Activated T-helper 1 cell treated with anti-CD3 and anti-CD28 coated beads, Interleukin-12 subunit alpha, Interleukin-12 subunit beta, Interleukin-2, Interleukin-4 antibody, amounts not matched to agents 30 ng/mL and 10 ng/mL and 1 ng/mL, durations not matched to agents 14 hours and 24 hours and 36 hours (primary cell): ENCODE measurements around the gene RAP2C. TPM values are rescaled to one million over a fixed set of nuclear protein-coding genes. Genes with fewer than 3 reads are reported as not detected.

Experiments used
- DNase-seq: peaks from one replicate; pipeline ENCODE4 v3.0.0; 2021; ENCODE audit warnings: low spot score
- H3K27ac Mint-ChIP-seq: one replicate; pipeline ENCODE4 v1.8.0; 2021; ENCODE audit warnings: mild to moderate bottlenecking, mixed read lengths
- H3K27me3 Mint-ChIP-seq: one replicate; pipeline ENCODE4 v1.8.0; 2022; ENCODE audit warnings: mild to moderate bottlenecking, moderate library complexity, mixed read lengths; ENCODE audit not compliant: insufficient read depth
- H3K36me3 Mint-ChIP-seq: one replicate; pipeline ENCODE4 v1.8.0; 2021; ENCODE audit warnings: low read depth, mixed read lengths
- H3K4me1 Mint-ChIP-seq: one replicate; pipeline ENCODE4 v1.8.0; 2021; ENCODE audit warnings: low read depth, mixed read lengths
- H3K4me3 Mint-ChIP-seq: one replicate; pipeline ENCODE4 v1.8.0; 2021; ENCODE audit warnings: mild to moderate bottlenecking, moderate library complexity, mixed read lengths
- H3K9me3 Mint-ChIP-seq: one replicate; pipeline ENCODE4 v1.8.0; 2021; ENCODE audit warnings: mixed read lengths
- intact Hi-C: fragments of 100-400 bp; cut with micrococcal nuclease; formaldehyde crosslinking; loops from one replicate; pipeline ENCODE4 v1.15.1; 2024
- total RNA-seq: library from RNA; stranded (reverse); gene quantifications from 2 replicates; pipeline ENCODE4 v1.2.3, GENCODE V29; 2022

Gene RAP2C
- total RNA-seq, 1 donor from 2014 or later: 33.8 TPM

DNA sequence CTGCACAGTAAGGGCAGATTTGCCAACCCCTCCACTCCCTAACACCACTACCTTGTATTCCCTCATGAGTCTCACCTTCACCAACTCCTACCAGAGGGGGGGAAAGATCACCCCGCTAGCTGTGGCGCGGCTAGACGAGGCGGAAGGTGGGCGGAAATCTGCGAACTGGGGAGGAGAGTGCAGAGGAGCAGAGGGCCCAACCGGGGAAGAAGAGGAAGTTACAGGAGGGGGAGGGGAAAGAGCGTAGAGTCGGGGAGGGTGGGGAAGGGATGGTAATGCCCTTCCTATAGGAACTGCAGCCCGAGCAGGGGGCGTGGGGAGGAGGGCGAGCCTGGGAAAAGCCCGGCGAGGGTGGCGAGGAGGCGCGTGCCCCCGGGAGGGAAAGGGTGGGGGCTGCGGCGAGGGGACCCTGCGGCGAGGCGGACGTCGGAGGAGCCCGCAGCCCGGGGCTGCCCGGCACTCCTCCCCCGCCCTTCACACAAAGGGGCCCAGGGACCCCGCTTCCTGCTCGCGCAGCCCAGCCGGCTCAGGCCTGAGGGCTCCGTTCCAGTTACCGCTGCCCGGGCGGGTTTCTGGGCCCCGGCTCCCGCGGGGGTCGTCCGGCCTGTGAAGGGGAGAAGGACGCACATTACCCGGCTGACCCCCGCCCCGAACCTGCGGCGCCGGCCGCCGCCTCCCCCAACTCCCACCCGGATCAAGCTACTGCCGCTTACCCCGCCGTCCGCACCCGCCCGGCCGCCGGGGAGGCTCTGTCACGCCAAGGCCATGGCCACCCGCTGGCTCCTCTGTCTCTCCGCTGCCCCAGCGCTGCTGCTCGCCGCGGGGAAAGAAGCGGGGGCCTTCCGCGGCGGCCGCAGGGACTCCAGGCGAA is 1.8 kb downstream of the RAP2C start:
- Mint-ChIP-seq H3K36me3 (peaks cover 19% of the 10 kb centered on the region), H3K4me3 (peak overlapping the region; percentile 93), H3K9me3 (no peaks in the 10 kb centered on the region), H3K27ac (peak overlapping the region; percentile 98), H3K4me1 (peaks cover 30% of the 10 kb centered on the region), H3K27me3 (no peaks in the 10 kb centered on the region)
- intact Hi-C loops: loop anchor here (1.0 to 5.0 kb wide), 7 partner anchors 49 to 1315 kb away; partner anchors contain the start of genes ENOX2 and MBNL3
- DNase-seq: peak; percentile 60

DNA sequence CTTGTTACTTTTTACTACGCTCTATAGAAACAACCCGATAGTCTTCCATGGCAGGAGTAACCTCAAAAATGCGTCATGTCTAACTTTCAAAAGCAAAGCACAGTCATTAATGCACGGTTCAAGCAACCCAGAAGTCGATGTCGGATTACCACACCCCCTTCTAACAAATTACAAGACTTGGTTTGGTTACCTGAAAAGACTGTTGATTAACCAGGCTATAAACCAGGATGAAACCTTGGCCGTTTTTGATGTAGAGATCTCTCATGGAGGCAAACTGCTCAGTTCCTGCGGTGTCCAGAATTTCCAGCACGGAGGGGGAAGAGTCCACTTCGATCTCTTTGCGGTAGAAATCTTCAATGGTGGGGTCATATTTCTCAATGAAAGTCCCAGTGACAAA is 2.4 kb downstream of the RAP2C start:
- Mint-ChIP-seq H3K36me3 (peaks cover 20% of the 10 kb centered on the region), H3K27me3 (no peaks in the 10 kb centered on the region), H3K27ac (peak overlapping the region; percentile 98), H3K4me3 (peak overlapping the region; percentile 93), H3K9me3 (no peaks in the 10 kb centered on the region), H3K4me1 (peaks cover 31% of the 10 kb centered on the region)
- intact Hi-C loops: loop anchor here (1.0 to 5.0 kb wide), 6 partner anchors 50 to 1315 kb away; partner anchors contain the start of gene ENOX2
- peak; percentile 14 for DNase-seq

- Mint-ChIP-seq H3K27me3 (no peaks in the 10 kb centered on the region), H3K36me3 (peaks cover 25% of the 10 kb centered on the region), H3K27ac (peak overlapping the region; percentile 98), H3K9me3 (no peaks in the 10 kb centered on the region), H3K4me1 (peaks cover 36% of the 10 kb centered on the region), H3K4me3 (peak overlapping the region; percentile 93)
- intact Hi-C loops: loop anchor here (2.0 to 5.0 kb wide), 4 partner anchors 51 to 1314 kb away; partner anchors contain the start of gene ENOX2
- no peak for DNase-seq
These were observed 3.0 kb downstream of the RAP2C start for GRCh38 chrX:132216283-132216682.

GRCh38 chrX:132214518-132214917 is 4.7 kb downstream of the RAP2C start:
- Mint-ChIP-seq H3K4me1 (peaks cover 39% of the 10 kb centered on the region), H3K9me3 (no peaks in the 10 kb centered on the region), H3K4me3 (peak overlapping the region; percentile 75), H3K36me3 (peaks cover 30% of the 10 kb centered on the region), H3K27me3 (no peaks in the 10 kb centered on the region), H3K27ac (peak overlapping the region; percentile 67)
- no peak for DNase-seq
- intact Hi-C loops: no loop called here

DNA sequence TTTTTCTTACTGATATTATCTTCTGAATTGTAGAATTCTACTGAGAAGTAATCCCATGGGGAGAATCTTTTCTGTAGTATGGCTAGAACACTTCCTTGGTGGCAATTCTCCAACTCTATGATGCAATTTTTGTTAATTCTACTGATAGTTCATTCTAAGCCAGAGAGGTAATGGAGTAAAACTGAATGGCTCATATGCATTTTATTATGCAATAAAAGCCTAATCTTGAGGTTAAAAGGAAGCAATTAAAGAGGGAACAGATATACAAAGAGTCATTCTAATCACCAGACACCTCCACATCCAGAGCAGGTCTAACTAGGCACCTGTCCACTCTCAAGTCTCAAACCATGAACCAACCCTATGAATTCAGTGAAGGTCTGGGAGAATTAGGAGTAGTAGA is 9.7 kb downstream of the RAP2C start:
- H3K36me3 Mint-ChIP-seq: peaks cover 35% of the 10 kb centered on the region
- no peak overlapping the region for H3K27ac Mint-ChIP-seq
- intact Hi-C loops: no loop called here
- H3K4me3 Mint-ChIP-seq: no peak overlapping the region
- peaks cover 32% of the 10 kb centered on the region for H3K4me1 Mint-ChIP-seq
- H3K9me3 Mint-ChIP-seq: no peaks in the 10 kb centered on the region
- DNase-seq: no peak
- no peaks in the 10 kb centered on the region for H3K27me3 Mint-ChIP-seq

DNA sequence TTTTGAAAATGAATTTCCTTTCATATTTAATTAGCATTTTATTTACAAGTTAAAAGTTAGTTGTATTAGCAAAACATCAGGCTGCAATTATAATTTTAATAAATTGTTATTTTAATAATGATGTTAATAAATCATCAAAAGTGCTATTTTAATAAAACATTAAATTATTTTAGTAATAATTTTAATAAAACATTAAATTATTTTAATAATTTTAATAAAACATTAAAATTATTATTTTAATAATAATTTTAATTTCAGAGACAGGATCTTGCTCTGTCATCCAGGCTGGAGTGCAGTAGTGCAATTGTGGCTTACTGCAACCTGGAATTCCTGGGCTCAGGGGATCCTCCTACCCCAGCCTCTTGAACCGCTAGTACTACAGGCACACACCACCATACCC is 10.8 kb downstream of the RAP2C start:
- no peak for DNase-seq
- H3K36me3 Mint-ChIP-seq: peaks cover 27% of the 10 kb centered on the region
- H3K9me3 Mint-ChIP-seq: no peaks in the 10 kb centered on the region
- no peak overlapping the region for H3K27ac Mint-ChIP-seq
- no peaks in the 10 kb centered on the region for H3K27me3 Mint-ChIP-seq
- peaks cover 27% of the 10 kb centered on the region for H3K4me1 Mint-ChIP-seq
- H3K4me3 Mint-ChIP-seq: no peak overlapping the region
- intact Hi-C loops: no loop called here

- no peak overlapping the region for H3K27ac Mint-ChIP-seq
These were observed 11.3 kb downstream of the RAP2C start for GRCh38 chrX:132207996-132208395.

GRCh38 chrX:132206259-132206658 is 13.0 kb downstream of the RAP2C start:
- Mint-ChIP-seq H3K27me3 (no peaks in the 10 kb centered on the region), H3K9me3 (no peaks in the 10 kb centered on the region), H3K4me1 (peaks cover 21% of the 10 kb centered on the region), H3K4me3 (no peak overlapping the region), H3K36me3 (peaks cover 17% of the 10 kb centered on the region), H3K27ac (no peak overlapping the region)
- no peak for DNase-seq
- intact Hi-C loops: no loop called here

More at GRCh38 chrX:132207996-132208395, 11.3 kb downstream of the RAP2C start:
- peaks cover 27% of the 10 kb centered on the region for H3K4me1 Mint-ChIP-seq
- intact Hi-C loops: no loop called here
- DNase-seq: no peak
- peaks cover 28% of the 10 kb centered on the region for H3K36me3 Mint-ChIP-seq
- H3K27me3 Mint-ChIP-seq: no peaks in the 10 kb centered on the region
- no peaks in the 10 kb centered on the region for H3K9me3 Mint-ChIP-seq
- no peak overlapping the region for H3K4me3 Mint-ChIP-seq

DNA sequence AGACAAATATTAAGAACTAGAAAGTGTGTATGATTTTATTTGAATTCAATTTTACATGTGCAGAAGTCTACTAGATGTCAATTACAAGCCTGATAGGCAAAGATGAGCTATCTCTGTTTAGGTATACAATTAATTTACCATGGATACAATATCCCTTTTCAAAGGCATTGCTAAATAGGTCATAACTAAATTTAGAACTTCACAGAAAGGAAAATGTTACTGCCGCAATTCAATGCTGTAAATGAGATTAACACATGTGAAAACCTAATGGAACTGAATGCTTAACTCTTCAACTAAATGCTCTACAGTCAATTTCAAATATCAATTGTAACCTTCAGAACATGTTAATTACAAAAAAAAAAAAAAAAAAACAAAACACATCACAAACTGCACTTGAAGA is 14.6 kb downstream of the RAP2C start:
- Mint-ChIP-seq H3K27ac (no peak overlapping the region), H3K4me3 (no peak overlapping the region), H3K9me3 (no peaks in the 10 kb centered on the region), H3K4me1 (peaks cover 14% of the 10 kb centered on the region), H3K36me3 (peaks cover 14% of the 10 kb centered on the region), H3K27me3 (no peaks in the 10 kb centered on the region)
- intact Hi-C loops: no loop called here
- no peak for DNase-seq

DNA sequence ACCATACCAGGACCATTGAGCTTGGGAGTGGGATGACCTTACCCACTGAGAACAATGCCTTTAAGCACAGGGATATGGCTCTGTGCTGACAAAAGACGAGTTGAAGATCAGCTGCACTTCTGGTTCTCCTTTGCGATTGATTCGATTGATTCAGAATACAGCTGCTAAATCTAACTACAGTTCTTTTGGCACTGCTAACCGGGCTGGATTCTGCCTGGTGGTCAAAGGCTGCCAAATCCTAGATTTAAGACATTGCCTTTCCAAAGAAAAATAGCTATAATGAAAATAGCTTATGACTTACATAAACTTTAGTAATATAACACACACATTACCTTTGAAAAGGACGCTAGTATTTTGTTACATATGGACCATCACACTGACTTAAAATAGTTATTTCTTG is 18.3 kb downstream of the RAP2C start:
- H3K27me3 Mint-ChIP-seq: no peaks in the 10 kb centered on the region
- H3K4me1 Mint-ChIP-seq: no peaks in the 10 kb centered on the region
- H3K9me3 Mint-ChIP-seq: no peaks in the 10 kb centered on the region
- H3K36me3 Mint-ChIP-seq: peaks cover 6% of the 10 kb centered on the region
- H3K4me3 Mint-ChIP-seq: no peak overlapping the region
- intact Hi-C loops: no loop called here
- H3K27ac Mint-ChIP-seq: no peak overlapping the region
- no peak for DNase-seq

GRCh38 chrX:132199941-132200340 is 19.3 kb downstream of the RAP2C start:
- Mint-ChIP-seq H3K4me3 (no peak overlapping the region), H3K27me3 (no peaks in the 10 kb centered on the region), H3K27ac (no peak overlapping the region)

GRCh38 chrX:132193872-132194574 is 25.2 kb downstream of the RAP2C start:
- Mint-ChIP-seq H3K27ac (no peak overlapping the region), H3K9me3 (no peaks in the 10 kb centered on the region), H3K4me3 (no peak overlapping the region), H3K36me3 (no peaks in the 10 kb centered on the region), H3K4me1 (no peaks in the 10 kb centered on the region), H3K27me3 (no peaks in the 10 kb centered on the region)
- intact Hi-C loops: no loop called here
- DNase-seq: no peak

More at GRCh38 chrX:132199941-132200340, 19.3 kb downstream of the RAP2C start:
- no peaks in the 10 kb centered on the region for H3K4me1 Mint-ChIP-seq
- no peaks in the 10 kb centered on the region for H3K9me3 Mint-ChIP-seq
- intact Hi-C loops: no loop called here
- peaks cover 3% of the 10 kb centered on the region for H3K36me3 Mint-ChIP-seq
- no peak for DNase-seq

GRCh38 chrX:132191938-132192337 is 27.3 kb downstream of the RAP2C start:
- Mint-ChIP-seq H3K36me3 (no peaks in the 10 kb centered on the region), H3K4me1 (no peaks in the 10 kb centered on the region), H3K27ac (no peak overlapping the region), H3K9me3 (no peaks in the 10 kb centered on the region), H3K4me3 (no peak overlapping the region), H3K27me3 (no peaks in the 10 kb centered on the region)
- DNase-seq: no peak
- intact Hi-C loops: no loop called here
